Heart right ventricle (tissue), 16 donors: ENCODE results near the gene NBEAL2. TPM values are rescaled to one million over a fixed set of nuclear protein-coding genes. Genes with fewer than 3 reads are reported as not detected.
A peak's percentile ranks its signal among the peaks of the same experiment; 100 is the strongest.

Experiments used
- ATAC-seq, 8 donors: fragments of 200-7000 bp; cut with Tn5 transposase; one replicate each; pipeline ENCODE4 v1.9.1; 2020; ENCODE audit warnings: mild to moderate bottlenecking in 8 of 8, moderate library complexity in 8 of 8, moderate number of reproducible peaks in 1 of 8
- DNase-seq, 2 donors: peaks; one replicate each; pipeline ENCODE4 v3.0.0-alpha.2; 2020
- H3K27ac ChIP-seq, 10 donors: fragments of 200-600 bp; sonication (generic) in 2 of 10; one replicate each; pipeline versions ENCODE4 v1.5.0 to v1.8.0; 2020 to 2022; ENCODE audit warnings: mild to moderate bottlenecking in 3 of 10
- H3K27me3 ChIP-seq, 7 donors: fragments of 200-600 bp; one replicate each; pipeline ENCODE4 v1.8.0; 2021 to 2022; ENCODE audit warnings: mild to moderate bottlenecking in 2 of 7
- H3K36me3 ChIP-seq, 9 donors: fragments of 200-600 bp; sonication (generic) in 1 of 9; one replicate each; pipeline versions ENCODE4 v1.5.0 to v1.8.0; 2020 to 2022; ENCODE audit warnings: mild to moderate bottlenecking in 2 of 9
- H3K4me1 ChIP-seq, 9 donors: fragments of 200-600 bp; sonication (generic) in 1 of 9; one replicate each; pipeline versions ENCODE4 v1.5.0 to v1.8.0; 2020 to 2022; ENCODE audit warnings: mild to moderate bottlenecking in 4 of 9
- H3K4me3 ChIP-seq, 10 donors: fragments of 200-600 bp; sonication (generic) in 2 of 10; one replicate each; pipeline versions ENCODE4 v1.5.0 to v1.8.0; 2020 to 2022; ENCODE audit warnings: mild to moderate bottlenecking in 7 of 10, moderate library complexity in 2 of 10
- H3K9me3 ChIP-seq, 11 donors: fragments of 200-600 bp in 10 of 11; sonication (generic) in 2 of 11; one replicate each; pipeline versions ENCODE4 v1.5.0 to v1.8.0; 2013 to 2022; ENCODE audit warnings: mild to moderate bottlenecking in 2 of 11, control low read depth in 1 of 11, moderate library complexity in 1 of 11
- CTCF ChIP-seq, 9 donors: fragments of 200-600 bp; sonication (generic) in 2 of 9; IDR thresholded peaks; one replicate each; pipeline versions ENCODE4 v1.5.0 to v1.8.0; 2021 to 2022; ENCODE audit warnings: antibody characterized with exemption in 9 of 9, mild to moderate bottlenecking in 5 of 9, moderate library complexity in 1 of 9
- WGBS, 2 donors: extraction: QIAGEN DNeasy Blood & Tissue Kit; methylation state at CpG; one replicate each; pipeline ENCODE4 v1.1.7; 2013; ENCODE audit warnings: inconsistent platforms in 1 of 2; 5-methylcytosine and 5-hydroxymethylcytosine counted together
- intact Hi-C, 10 donors: fragments of 100-400 bp; cut with DNase I; formaldehyde crosslinking; loops; one replicate each; pipeline versions ENCODE4 v1.11.1 to v1.14.2; 2022
- polyA plus RNA-seq, 2 donors: library from polyadenylated mRNA; stranded (reverse); fragments of 200-250 nt; gene quantifications; one replicate each; pipeline ENCODE4 v1.2.3, GENCODE V29; 2013
- total RNA-seq, 10 donors: library from RNA; stranded (reverse); fragmentation: NEBNext Ultra II Directional in 3 of 10; extraction: Animal tissue kit (Norgen Biotek cat#: 25700) in 3 of 10; gene quantifications; one replicate each; pipeline versions ENCODE4 v1.2.1 to v1.2.4, GENCODE V29; 2021 to 2023
- donor health status: Arrhythmogenic right ventricular cardiomyopathy.
- donor health status: ischemic (EF 13 %, LVEDD 7.1; RV severe dilation, severe dysfunction).
- donor health status: healthy with polysubstance abuse.
- donor health status: DM: no; HTN: yes; CAD: no.
- donor health status: DM: no; HTN: no; CAD: no.
- donor health status: ischemic (EF 25% LVEDD 6.9; RV normal size, moderate dysfunction).
- donor health status: ischemic (EF 25% LVEDD 5.7; RV mildly dilated, moderate dysfunction).
- donor health status: healthy.
- donor health status: DM: yes; HTN: yes; CAD: no.
- donor health status: Ischemic cardiomyopathy.
- donor health status: ischemic (EF 35%, LVEDD 5.7; RV mildly dilated, moderate dysfunction).
- donor health status: nonischemic (EF 11% LVEDD 7.7; RV severe dilation, severe dysfunction).
- donor health status: DM: yes; HTN: yes; CAD: no.
- donor health status: PGD.
- donor health status: ischemic (EF 29% LVEDD 5.4; RV normal size, mild dysfunction).
- donor health status: nonischemic (EF 23%, LVEDD 6.1; RV moderate dilation, normal function).

NBEAL2 gene
- total and polyA plus RNA-seq, 12 donors: 7.6 to 51.1 (median 13.7) TPM

GRCh38 chr3:46936733-46937250, 42.7 kb upstream of the NBEAL2 start:
- no peak overlapping the region for H3K4me3 ChIP-seq
- H3K27me3 ChIP-seq: no peaks in the 10 kb centered on the region
- no peak for ATAC-seq
- no peak for TF ChIP-seq CTCF (IDR thresholded peaks at IDR 0.05)
- H3K9me3 ChIP-seq: no peaks in the 10 kb centered on the region
- WGBS, 2 donors: 73 to 82% methylated on average over 5 of the region's 5 CpGs
- H3K36me3 ChIP-seq: peaks cover 0 to 56% (median 17%) of the 10 kb centered on the region in 9 donors
- peak overlapping the region in 9 of 10 donors; percentile 69 to 90 (median 82) for H3K27ac ChIP-seq
- intact Hi-C loops: no loop called here
- no peak for DNase-seq
- peaks cover 31 to 91% (median 81%) of the 10 kb centered on the region in 9 donors for H3K4me1 ChIP-seq

- intact Hi-C loops: no loop called here
- Histone ChIP-seq H3K27ac (peak overlapping the region in 9 of 10 donors; percentile 31 to 90 (median 82)), H3K4me3 (no peak overlapping the region), H3K4me1 (peaks cover 22 to 88% (median 79%) of the 10 kb centered on the region in 9 donors), H3K36me3 (peaks cover 0 to 62% (median 17%) of the 10 kb centered on the region in 9 donors), H3K9me3 (no peaks in the 10 kb centered on the region), H3K27me3 (no peaks in the 10 kb centered on the region)
- 68 to 78% methylated on average over 2 of the region's 2 CpGs for WGBS, 2 donors
- TF ChIP-seq CTCF (IDR thresholded peaks at IDR 0.05): no peak
- ATAC-seq (no peak), DNase-seq (no peak)
Measured at GRCh38 chr3:46938118-46938517, 41.3 kb upstream of the NBEAL2 start.

- WGBS, 2 donors: 65 to 70% methylated on average over 12 of the region's 12 CpGs
- ATAC-seq (no peak), DNase-seq (no peak)
- H3K36me3 ChIP-seq: peaks cover 0 to 62% (median 17%) of the 10 kb centered on the region in 9 donors
- H3K27ac ChIP-seq: peak overlapping the region in 9 of 10 donors; percentile 27 to 87 (median 64)
- H3K27me3 ChIP-seq: no peaks in the 10 kb centered on the region
- H3K4me3 ChIP-seq: no peak overlapping the region
- no peaks in the 10 kb centered on the region for H3K9me3 ChIP-seq
- peaks cover 23 to 88% (median 80%) of the 10 kb centered on the region in 9 donors for H3K4me1 ChIP-seq
- intact Hi-C loops: no loop called here
- TF ChIP-seq CTCF (IDR thresholded peaks at IDR 0.05): no peak
Measured at GRCh38 chr3:46939578-46940445, 39.7 kb upstream of the NBEAL2 start.

GRCh38 chr3:46942076-46942475, 37.4 kb upstream of the NBEAL2 start:
- H3K4me1 ChIP-seq: peaks cover 20 to 85% (median 74%) of the 10 kb centered on the region in 9 donors
- H3K27me3 ChIP-seq: no peaks in the 10 kb centered on the region
- WGBS, 2 donors: 88 to 89% methylated on average over 7 of the region's 7 CpGs
- no peak for TF ChIP-seq CTCF (IDR thresholded peaks at IDR 0.05)
- H3K4me3 ChIP-seq: no peak overlapping the region
- peak overlapping the region in 7 of 10 donors; percentile 80 to 87 (median 86) for H3K27ac ChIP-seq
- no peak for DNase-seq
- H3K9me3 ChIP-seq: no peaks in the 10 kb centered on the region
- H3K36me3 ChIP-seq: peaks cover 0 to 66% (median 17%) of the 10 kb centered on the region in 9 donors
- no peak for ATAC-seq
- intact Hi-C loops: no loop called here
